Measurements from ENCODE around the gene GBE1.
"Not testable (repeated sequence)": the region's sequence is repeated elsewhere in the genome, so short reads cannot be mapped to it uniquely, and the experiment has no call there.

Gene GBE1

DNA sequence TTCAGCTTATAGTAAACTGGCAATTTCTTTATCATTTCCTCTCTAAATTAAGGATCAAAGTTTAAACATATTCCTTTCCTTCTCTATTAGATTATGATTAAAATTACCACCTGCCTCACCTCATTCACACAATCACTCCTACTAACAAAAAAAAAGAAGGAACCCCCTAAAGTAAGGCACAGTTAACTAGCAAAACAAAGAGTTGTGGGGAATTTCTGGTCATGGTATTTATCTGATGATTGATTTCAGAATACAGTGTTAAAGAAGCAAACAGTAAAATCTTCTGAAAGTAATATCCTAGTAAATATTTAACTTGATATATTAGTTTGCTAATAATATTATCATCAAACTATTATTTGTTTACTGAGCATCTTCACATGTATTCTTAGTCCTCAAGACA, 8.8 kb downstream of the GBE1 start:
- no peak for DNase-seq

DNA sequence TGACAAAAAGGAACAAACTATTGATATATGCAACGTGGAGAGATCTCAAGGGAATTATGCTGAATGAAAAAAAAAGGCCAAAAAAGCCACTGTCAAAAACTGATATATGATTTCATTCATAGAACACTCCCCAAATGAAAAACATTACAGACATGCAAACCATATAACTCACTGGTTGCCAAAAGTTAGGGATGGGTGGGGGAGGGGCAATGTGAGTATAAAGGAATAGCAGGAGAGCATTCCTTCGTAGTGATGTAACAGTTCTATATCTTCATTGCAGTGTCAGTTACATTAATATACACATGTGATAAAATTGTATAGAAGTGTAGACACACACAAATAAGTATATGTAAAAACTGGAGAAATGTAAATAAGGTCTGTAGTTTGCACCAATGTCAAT, 12.2 kb downstream of the GBE1 start:
- DNase-seq = no peak

DNA sequence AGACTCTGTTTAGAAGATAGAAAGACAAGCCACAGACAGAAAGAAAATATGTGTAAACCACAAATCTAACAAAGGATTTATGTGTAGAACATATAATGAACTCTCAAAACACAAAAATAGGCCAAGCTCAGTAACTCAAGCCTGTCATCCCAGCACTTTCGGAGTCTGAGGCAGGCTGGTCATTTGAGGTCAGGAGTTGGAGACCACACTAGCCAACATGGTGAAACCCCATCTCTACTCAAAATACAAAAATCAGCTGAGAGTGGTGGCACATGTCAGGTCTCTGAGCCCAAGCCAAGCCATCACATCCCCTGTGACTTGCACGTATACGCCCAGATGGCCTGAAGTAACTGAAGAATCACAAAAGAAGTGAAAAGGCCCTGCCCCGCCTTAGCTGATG, 14.2 kb downstream of the GBE1 start:
- not testable (repeated sequence) for DNase-seq

DNA sequence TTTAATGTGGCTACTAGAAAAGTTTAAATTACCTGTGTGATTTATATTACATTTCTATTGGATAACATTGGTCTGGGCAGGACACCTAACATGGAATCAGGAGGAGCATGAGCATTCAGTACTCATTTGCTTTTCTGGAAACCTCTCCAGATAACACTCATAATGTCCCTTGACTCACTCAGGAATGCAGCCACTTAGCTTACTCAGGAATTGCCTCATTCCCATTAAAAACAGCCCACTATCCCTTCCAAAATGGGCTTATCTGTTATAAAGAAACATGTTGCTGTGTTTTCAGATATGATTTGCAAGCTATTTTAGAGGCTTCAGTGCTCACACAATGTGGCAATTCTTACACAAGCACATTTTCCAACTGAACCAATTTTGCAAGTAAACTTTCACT, 17.1 kb downstream of the GBE1 start:
- no peak for DNase-seq

DNA sequence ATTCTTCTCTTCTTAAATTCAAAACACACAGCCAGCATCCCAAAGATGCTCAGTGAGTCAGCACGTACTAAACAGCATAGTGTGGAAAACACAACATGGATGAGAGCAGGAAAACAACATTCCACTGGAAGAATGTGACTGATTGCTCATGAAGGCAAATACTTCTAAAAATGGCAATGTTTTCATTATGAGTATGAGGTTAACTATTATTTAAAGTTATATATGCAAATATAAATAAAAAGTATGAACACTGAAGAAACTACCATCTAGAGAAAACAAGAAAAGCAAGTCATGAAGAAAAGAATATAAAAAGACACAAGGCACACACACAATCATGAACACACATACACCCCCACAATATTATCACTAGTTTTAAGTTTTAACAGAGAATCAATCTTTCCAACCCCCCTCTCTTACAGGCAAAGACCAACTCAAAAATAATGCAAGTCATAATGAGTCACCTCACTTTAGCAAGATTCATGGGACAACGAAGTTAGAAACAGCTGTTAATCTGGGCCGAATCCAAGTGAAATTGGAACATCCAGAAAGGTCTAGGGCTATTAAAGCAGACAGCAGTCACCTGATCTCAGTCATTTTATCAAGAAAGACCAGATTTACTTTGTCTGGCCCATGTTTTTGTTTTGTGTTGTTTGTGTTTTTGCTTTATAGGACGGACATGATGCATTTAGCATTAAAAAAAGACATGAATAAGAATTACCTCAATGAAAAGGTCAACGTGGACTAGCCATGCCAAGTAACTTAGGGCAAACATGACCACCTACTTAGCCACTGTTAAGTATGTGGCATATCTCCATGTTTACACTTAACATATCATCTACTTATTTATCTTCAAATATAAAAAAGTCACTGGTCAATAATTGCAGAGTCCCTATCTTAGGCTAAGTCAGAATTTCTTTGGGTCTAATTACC, 18.1 kb downstream of the GBE1 start:
- DNase-seq = no peak

DNA sequence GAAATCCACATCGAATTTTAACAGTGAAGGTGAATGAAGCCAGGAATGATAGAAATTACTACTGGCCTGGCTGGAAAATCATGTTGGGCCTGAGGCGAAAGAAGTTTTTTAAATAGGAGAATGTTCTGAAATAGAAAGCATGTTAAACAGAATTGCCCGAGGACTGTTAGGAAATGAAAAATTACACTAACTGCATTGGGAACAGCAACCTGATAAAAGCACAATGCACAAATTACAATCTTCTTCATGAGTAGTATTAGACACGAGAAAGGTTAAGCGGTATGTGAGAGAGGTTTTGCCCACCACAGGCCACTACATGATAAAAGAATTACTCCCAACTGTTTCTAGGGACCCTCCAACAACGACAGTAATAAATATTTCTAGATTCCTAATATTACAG, 18.9 kb downstream of the GBE1 start:
- no peak for DNase-seq

DNA sequence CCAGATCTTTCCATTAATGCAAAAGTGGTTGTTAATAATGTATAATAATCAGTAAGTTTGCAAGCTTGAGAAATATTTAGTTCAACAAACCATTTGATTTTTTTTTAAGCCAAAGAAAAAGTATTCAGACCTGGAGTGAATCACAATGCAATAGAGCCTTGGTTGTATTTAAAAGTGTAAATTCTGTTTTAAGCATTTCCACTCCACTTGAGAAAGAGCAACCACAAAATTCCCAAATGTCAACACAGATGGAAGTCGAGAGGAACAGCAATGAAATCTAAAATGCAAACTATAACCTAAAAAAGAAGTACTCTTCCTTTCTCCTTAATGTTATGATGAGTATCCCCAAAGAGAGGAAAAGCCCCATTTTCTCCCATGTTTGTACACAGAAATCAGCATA, 20.2 kb downstream of the GBE1 start:
- no peak for DNase-seq

DNA sequence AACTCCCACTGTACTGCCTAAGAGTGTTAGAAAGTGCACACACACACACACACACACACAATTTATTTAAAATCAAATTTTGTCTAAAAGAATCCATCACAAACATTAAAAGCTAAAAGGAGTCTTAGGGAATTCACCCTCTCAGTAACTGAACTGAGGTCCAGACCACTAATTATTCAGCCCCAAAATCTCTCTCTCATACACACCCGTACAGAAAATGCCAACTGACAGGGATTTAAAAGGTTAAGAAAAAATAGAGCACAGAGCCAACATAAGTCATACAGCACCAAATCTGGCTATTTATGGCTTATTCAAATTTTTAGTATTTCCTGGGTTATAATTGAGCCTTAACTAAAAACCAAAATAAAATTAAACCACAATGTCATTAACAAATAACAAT, 20.7 kb downstream of the GBE1 start:
- no peak for DNase-seq

DNA sequence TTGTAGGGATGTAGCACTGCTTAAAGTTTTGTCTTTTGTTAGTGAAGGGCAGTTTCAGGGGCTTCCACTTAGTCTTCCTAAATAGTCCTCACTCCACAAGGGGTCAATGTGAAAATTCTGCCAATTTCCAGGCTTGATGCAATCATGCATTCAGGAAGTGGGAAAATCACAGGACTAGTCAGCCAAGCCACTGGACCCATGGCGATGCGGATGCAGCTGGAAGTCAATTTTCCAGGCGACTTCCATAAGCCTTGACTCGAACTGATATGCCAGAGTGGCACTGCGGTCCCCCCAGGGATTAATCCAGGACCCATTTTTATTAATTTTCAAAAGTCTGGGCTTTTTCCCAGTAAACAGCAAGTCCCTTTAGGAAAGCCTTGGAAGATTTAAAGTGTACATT, 26.1 kb downstream of the GBE1 start:
- DNase-seq = no peak

DNA sequence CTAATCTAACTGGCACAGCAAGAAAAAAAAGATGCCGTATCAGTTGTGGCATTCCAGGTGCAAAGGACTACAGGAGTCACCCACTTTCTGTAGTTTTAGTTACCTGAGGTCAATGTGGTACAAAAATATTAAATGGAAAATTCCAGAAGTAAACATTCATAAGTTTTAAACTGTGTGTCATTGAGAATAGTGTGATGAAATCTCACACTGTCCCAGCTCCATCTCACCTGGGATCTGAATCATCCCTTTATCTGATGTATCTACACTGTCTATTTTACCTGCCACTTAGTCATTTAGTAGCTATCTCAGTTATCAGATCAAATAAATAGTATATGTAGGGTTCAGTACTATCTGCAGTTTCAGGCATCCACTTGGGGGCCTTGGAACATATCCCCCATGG, 26.7 kb downstream of the GBE1 start:
- DNase-seq = no peak

DNA sequence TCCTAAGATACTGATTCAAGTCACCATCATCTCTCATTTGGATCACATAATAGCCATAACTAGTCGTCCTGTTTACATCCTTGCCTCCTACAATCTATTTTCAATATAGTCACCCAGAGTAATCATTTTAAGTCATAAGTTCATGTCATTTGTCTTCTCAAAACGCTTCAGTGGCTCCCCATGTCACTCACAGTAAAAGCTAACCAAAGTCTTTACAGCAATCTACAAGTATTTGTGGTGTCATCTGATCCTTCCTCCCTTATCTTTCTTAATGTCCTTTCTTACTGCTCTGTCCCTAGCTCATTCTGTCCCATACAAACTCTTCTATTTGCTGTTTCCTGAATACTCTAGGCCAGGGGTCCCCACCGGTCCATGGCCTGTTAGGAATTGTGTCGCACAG, 28.8 kb downstream of the GBE1 start:
- no peak for DNase-seq

DNA sequence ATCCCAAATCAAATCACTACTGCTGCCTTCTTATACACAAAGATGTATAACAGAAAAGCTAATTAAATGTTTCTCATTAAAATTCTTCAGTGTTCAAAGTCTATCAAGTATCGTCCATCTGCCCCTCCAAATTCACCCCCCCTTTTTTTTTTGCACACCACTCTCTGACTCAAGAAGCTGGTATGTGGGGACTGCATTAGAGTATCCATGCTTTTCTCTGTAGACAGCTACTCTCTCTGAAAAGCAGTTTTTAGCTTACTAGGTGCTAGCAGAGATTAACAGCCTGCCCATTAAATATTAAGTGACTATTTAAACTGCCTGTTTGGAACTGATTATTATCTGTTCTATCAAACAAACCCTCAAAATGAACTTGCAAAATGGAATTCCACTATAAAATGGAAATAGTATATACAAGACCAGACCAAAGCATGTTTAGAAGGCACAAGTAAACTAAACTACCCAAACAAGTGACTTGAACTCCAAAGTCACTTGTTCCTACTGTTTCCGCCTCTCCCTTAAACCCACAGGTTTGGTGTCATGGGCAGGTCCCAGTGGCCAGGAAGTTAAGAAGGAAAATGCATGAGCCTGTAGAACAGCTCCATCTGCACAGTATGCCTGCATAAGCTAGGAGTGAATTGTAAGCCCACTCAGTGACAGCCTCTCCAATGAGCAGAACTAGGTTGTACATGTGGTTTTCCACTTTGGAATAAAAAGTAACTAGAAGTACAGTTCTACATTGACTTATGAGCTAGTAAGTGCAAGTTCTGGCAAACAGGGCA, 32.5 kb downstream of the GBE1 start:
- no peak for DNase-seq

DNA sequence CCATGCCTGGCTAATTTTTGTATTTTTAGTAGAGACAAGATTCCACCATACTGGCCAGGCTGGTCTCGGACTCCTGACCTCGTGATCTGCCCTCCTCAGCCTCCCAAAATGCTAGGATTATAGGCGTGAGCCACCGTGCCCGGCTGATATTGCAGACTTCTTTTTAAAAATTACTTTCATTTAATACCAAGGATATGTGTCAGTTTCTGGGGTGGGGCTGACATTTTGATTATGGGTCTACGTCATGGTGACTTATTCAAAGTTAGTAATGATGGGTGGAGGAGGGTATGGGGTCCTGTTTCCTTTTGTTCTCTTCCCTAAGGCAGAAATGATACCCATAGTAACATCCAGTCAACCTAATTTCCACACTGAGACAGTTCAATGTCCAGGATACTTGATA, 34.7 kb downstream of the GBE1 start:
- no peak for DNase-seq

DNA sequence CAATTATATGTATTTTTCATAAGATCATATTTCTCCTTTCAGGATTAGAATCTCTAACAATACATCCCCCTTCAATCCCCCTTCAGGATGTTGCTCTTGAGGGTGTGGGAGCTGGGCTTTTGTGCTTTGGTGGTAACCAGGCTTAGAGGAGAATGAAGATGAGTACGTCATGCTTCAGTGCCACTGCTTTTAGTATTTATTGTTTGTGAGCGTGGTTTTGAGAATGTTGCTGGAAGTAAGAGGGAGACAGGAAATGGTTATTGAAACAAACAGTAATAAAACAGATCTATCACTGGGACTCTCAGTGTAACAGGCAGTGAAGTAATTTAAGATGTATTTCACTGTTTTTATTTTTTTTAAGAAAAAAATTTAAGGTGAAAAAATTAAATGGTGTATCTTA, 35.3 kb downstream of the GBE1 start:
- no peak for DNase-seq

DNA sequence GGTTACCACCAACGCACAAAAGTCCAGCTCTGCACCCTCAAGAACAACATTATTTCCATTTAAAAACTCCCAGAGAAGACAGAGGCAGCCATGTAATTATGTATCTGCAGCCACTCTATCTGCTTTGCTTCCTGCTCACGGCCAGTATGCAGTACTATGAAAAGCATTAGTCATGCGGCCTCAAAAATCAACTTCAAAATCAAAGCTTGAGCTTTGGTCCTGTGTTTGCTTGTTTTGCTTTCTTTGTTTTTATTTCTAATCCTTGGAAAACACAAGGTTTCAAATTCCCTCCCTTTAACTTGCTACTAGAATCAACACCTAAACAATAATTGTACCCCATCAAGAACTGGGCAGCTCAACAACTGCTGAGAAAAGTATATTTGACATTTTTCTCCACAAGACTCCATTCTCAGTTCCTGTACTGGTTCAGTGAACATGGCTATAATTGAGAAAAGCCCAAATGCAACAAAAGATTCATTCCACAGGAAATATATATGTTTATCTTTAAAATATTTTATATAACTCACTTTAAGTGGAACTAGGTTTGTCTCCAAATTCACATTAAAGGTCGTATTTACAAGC, 37.6 kb downstream of the GBE1 start:
- DNase-seq = no peak

DNA sequence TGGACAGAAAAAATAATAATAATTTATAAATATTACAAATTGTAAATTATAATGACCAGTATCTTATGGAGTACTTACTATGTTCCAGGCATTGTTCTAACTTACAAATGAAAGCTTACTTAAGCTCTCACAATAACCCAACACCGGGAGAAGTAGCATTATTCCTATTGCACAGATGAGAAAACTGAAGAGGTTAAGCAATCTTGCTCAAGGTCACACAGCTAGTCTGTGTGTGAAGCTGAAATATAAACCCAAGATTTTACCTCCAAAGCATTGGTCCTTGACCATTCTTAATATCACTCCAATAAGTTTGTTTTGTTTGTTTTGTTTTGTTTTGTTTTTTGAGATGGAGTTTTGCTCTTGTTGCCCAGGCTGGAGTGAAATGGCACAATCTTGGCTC, 43.1 kb downstream of the GBE1 start:
- no peak for DNase-seq

DNA sequence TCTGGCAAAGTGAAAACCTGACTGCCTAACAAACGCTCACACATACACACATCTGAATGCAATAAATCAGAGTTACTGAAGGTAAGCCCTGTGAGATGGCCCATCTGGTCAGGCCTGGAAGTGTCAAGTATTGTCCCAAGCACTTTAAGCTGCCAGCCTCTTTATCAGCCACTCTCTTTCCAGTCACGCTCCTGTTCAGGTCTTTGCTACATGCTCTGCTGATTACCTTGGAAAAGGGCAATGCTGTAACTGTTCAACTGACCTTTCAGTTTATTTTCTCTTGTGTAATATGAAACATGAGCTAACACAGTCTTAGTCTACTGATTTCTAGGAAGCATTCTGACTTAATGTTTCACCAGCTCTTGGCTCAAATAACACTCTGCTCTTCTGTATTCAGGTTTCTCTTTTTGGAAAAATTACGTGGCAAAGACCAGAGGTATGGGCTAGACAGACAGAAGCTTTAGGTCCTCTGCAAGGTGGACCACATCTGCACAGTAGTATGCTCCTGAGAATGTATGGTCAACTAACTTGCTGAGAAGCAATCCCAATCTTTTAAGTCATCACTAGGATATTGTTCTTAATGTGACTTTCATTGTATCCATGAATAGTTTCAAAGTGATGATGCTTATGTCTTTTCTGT, 44.5 kb downstream of the GBE1 start:
- no peak for DNase-seq

DNA sequence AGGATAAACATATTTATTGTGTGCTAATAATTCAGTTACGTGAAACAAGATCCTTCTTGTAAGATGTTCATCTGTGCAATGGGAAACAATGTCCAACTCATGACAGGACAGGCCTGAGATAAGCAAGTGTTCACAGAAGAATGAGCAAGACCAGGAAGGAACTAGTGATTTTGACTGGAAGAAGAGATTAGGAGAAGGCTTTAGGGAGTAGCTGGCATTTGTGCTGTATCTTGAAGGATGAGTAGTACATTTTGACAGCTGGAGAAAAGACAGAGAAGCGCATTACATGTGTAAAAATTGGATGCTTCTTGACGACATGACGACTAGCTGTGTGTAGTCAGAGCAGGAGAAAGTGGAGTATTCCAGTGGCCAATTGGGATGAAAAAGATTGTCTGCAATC, 48.4 kb downstream of the GBE1 start:
- no peak for DNase-seq

DNA sequence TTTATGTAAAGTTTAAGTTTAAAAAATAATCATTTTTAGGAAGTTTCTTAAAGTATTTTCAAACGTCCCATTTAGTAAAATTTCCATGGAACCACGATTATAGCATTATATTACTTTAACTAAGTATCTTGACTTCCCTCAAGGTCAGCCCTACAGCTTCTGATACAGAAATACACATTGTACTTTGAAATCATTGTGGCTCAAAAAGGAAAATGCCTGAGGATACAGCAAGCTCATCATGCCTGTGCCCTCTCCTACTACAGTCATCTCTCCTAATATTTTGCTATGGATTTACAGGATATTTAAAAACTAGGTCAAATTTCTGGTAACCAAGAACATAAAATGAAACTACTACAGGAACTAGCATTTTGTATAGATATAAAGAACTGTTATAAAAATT, 51.8 kb downstream of the GBE1 start:
- DNase-seq = no peak

DNA sequence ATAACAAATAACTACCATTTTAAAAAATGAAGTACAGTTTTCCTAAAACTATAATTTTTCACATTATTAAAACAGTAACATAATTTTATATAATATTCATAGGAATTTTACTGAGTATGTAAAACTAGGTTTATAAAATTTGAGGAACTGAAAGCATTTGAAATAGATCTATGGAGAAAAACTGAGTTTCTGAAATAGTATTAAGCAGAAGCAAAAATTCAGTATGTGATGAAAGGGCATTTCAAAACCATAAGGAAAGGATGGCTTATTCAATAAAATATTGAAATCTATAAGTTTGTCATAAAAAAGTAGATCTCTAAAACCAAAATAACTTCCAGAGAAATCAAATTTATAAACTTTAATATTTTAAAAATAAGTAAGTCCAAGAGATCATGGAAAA, 53.4 kb downstream of the GBE1 start:
- no peak for DNase-seq

DNA sequence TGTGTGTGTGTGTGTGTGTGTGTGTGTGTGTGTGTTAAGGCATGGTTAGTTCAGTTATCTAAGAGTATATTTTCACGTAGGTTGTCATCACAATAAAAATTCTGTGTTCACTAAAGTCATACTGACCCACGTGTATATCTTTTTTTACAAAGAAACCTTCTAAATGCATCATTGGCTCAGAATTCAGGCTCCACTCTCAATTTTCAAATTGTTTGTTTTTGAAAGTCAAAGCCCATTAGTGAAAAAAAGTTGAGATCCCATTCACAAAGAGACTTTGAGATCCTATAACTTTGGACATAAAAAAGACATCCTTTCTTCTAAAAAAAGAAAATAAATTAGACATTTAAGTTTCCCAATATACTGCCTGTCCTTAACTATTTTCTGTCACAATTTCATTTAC, 59.3 kb downstream of the GBE1 start:
- DNase-seq = no peak

DNA sequence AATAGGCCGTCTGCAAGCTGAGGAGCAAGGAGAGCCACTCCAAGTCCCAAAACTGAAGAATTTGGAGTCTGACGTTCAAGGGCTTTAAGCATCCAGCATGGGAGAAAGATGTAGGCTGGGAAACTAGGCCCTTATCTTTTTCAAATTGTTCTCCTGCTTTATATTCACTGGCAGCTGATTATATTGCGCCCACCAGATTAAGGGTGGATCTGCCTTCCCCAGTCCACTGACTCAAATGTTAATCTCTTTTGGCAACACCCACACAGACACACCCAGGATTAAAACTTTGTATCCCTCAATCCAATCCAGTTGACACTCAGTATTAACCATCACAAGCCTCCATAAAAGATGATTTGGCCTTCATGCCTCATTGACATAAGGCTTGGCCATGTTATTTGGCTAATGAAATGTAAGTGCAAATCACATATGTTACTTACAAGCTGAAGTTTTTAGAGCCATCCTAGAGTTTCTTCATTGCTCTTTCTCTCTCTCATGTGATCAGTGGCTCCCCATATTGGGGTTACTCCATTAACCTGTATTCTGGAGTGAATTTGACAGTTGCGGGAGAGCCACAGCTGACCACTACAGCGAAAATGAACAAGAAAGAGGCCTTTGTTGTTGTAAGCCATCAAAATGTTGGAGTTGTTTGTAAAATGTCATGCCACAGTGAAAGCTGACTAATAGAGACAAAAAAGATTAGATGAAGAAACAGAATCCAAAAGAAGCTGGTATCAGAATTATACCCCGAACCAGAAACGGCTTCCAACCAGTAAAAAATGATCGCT, 61.7 kb downstream of the GBE1 start:
- DNase-seq = no peak

DNA sequence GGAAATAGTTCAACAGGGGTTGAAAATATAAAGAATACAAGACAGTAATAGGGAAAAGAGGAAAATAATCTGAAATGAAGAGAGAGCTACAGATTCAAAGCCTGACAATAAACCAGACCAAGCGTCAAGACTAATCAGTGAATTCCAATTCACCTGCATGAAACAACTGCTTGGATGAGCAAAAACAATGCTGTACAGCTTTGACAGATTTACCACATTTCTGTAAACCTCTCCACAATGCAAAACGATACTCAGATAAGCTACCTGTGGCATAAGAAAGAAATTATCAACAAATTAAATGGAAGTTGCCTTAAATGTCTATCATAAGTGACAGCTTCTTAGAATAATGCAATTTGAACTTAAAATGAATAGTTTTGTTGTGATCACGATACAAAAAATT, 65.4 kb downstream of the GBE1 start:
- no peak for DNase-seq
